HG02938 (cell line): ENCODE results near the gene ANXA6.
A peak's percentile ranks its signal among the peaks of the same experiment; 100 is the strongest.

Experiments used
- ATAC-seq: cut with Tn5 transposase; IDR thresholded peaks from one replicate; pipeline ENCODE4 v1.9.1; 2021; ENCODE audit warnings: mild to moderate bottlenecking, moderate library complexity; ENCODE audit not compliant: unreplicated experiment

ANXA6 gene

DNA sequence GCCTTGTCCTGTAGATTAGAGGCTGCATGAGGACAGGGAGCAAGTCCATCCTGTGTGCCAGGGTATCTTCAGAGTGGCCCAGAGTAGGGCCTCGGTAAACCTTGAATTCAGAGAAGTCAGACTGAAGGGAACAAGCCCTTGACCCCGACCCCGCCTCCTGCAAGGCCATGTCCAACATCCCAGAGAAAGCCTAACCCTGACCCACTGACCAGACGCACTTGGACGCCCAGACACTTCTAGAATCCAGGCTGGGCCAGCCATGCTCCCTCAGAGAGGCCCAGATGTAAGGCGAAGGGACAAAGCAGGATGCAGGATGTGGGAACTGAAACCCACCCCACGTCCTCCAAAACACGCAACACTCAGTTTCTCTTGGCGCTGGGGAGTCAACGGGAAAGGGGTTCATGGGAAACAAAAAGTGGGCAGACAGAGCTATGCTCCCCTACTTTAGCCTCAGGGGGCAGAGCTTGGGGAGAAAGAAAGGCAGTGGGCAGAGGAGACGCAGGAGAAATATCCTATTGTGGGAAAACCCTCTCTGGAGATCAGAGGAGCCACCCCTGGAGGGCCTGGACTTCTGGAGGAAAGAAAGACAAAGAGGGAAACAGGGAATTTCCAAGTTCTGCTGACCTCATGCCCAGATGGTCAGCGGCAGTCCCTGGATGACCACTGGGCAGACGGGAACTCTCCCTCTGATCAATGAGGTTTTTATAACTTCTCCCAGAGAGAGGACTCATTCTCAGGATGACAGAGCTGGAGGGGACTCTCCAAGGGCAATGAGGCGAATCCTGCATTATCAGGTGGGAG is 89.7 kb downstream of the ANXA6 start:
- ATAC-seq = no peak

DNA sequence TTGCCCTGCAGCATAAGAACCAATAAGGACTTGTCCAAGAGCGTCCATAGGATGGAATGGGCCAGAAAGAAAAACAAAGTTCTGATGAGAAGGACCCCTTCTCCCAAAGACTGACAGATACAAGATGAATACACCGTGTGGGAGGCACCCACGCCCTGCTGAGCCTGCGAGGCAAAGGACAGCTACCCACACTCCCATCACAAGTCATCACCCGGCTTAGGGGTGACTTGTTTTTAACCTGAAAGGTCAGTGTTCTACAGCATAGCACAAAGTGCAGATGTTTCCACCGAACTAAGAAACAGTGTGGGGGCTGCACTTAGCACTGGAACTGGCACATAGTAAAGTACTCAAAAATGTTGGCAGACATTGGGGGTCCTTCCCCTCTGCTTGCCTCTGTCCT is 90.7 kb downstream of the ANXA6 start:
- ATAC-seq = no peak

DNA sequence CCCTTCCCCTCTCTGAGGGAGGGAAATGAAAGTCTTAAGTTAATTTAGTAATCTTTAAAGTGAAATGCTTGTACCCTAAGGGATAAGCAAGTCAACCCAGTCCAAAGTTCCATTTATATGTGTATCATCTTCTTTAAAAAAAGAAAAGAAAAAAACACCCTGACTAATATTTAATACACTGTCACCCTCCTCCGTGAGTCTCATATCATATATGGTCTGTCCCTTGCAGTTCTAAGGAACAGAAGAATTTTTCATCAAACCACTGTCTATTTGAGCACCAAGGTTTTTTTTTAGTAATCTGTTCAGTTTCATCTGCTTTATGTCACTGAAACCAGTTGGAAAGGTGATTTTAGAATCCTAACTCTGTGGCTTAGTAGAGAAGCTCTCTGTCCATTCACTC is 92.0 kb downstream of the ANXA6 start:
- no peak for ATAC-seq

DNA sequence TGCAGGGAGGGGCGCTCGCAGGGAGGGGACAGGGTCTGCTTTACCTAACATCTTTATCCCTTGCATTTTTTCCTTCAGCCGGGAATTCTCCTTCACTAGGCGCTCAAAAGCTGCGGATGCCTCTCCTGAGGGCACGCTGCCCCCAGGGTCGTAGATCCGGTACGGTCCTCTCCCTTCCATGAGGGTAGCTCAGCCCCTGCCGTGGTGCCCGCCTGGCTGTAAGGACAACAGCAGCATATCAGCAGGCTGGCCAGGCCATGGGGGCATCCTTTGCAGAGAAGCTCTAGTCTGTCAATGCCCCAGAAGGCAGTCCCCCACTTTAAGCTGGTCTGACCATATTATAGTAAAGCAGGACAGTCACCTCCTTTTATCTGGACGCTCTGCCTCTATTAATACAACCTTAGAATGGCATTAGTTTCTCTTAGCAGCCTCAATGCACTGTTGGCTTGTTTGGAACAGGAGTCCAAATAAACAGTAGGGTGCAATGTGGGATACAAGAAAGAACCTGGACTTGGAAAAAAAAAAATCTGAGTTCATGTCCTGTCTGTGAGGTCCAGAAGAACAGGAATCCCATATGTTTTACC is 92.6 kb downstream of the ANXA6 start:
- no peak for ATAC-seq

DNA sequence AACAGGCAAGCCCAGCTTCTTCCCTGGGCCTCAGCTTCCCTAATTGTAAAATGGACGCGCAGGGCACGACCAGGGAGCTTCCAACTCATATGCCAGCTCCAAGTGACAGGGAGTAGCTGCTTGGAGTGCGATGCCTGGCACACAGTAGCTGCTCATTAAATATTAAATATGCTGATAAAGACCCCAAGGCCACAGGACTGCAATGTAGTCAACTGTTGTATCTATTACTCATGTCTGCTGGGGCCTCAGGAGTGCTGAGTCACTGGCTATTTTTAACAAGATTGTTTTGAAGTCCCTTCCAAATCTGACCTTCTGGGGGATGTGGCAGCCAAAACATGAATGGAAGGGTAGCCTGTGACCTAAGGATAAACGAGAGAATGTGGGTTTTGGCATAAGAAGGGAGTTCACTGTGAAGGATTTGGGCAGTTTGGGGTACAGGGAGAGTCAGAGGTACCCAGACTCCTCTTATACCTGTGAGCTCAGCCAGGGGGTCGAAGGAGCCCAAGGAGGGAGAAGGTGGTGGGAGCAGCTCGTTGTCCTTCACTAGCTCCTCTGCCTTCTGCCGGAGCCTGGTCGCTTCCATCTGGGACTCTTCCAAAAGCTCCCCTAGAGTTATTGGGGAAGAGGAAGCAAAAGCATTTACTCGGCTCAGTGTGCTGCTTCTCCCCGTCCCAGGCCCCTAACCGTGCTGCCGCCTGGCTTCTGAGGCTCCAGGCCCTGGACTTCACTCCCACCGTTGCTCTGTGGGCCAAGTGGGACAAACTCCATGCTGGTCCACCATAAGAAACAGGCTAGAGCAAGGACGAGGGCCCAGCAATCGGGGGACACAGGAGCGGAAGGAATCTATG is 94.2 kb downstream of the ANXA6 start:
- no peak for ATAC-seq

DNA sequence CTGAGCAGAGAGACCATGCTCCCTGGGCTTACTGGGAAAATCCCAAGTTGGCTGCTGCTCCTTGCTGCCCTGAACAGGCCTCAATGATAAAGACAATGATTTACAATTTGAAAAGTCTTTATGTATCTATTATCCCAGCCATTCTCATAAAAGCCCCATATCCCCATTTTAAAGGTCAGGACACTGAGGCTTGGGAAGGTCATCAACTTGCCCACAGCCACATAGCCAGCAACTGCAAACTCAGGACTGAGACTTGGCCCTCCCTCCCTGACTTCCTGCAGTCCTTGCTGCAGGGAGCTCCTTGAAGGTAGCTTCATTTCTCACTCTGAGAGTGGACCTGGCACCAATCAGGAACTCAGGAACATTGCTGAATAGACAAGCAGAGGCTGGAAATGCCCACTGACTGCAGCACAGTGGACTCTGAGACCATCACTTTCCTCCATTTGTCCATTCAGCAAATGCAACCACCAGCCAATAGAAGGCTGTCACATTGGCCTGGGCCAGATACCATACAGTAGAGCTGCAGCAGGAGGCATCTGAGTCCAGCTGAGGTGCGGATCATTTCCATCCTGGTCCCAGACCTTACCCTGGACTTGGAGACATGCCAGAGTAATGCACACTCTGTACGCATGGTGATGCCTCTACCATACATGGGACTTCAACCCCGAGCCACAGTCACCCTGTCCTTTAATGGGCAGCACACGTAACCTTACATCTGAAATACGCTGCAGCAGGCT is 95.0 kb downstream of the ANXA6 start:
- no peak for ATAC-seq

DNA sequence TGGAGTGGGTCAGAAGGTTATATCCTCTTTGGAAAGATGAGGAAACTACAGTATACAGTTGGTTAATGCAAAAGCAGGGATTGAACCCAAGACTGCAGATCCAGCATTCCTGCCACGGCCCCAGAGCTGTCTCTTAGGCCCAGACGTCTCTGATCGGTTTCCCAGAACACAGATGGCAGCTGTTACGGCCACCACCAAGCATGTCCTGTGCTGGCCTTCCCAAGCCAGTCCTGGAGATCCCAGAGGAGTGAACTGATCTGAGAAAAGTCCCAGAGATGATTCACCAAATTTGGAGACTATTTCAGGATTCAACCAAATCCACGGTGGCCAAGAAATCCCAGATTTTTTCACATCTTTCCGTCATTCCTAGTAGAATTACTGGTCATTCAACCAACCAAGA is 96.8 kb downstream of the ANXA6 start:
- ATAC-seq = no peak

DNA sequence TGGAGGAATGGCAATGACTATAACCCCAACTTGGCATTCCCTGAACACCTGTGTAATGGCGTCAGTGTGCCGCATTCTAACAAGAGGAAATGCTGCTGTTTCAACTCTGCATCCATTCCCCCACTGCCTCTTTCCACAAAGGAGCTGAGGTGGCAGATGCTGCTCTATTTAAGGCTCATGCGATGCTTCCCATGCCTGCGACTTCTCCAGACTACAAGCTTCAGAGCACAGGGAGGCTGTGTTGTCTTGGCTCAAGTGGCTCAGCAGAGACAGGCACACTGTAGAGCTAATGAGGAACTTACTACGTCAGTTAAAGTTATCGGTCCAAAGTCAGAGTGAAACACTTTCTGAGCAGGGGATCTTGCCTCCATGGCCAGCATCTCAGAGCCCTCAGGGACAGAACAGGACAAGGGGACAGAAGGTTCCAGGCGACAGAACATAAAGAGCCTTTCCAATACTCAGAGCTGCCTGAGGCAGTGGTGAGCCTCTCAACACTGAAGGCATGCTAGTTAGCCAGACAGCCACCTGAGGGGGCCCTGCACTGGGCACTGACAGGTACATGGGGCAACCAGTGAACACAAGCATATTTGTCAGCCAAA is 98.6 kb downstream of the ANXA6 start:
- no peak for ATAC-seq

DNA sequence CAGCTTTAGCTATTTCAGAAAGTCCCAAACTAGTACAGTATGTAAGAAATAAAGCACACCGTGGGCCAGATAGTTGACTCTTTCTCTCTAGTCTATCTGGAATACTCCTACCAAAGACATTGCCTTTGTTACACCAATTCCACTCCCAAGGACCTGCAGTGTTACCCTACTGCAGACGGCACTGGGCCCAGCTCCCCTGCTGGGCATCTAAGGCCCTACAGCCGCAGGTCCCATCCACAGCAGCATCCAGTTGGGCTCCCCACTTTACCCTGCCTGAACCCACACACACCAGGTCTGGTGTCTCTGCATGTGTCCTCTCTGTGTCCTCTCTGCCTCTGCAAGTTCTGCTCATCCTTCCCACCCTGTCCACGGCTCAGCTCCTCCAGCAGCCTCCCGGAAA is 99.3 kb downstream of the ANXA6 start:
- ATAC-seq = no peak

DNA sequence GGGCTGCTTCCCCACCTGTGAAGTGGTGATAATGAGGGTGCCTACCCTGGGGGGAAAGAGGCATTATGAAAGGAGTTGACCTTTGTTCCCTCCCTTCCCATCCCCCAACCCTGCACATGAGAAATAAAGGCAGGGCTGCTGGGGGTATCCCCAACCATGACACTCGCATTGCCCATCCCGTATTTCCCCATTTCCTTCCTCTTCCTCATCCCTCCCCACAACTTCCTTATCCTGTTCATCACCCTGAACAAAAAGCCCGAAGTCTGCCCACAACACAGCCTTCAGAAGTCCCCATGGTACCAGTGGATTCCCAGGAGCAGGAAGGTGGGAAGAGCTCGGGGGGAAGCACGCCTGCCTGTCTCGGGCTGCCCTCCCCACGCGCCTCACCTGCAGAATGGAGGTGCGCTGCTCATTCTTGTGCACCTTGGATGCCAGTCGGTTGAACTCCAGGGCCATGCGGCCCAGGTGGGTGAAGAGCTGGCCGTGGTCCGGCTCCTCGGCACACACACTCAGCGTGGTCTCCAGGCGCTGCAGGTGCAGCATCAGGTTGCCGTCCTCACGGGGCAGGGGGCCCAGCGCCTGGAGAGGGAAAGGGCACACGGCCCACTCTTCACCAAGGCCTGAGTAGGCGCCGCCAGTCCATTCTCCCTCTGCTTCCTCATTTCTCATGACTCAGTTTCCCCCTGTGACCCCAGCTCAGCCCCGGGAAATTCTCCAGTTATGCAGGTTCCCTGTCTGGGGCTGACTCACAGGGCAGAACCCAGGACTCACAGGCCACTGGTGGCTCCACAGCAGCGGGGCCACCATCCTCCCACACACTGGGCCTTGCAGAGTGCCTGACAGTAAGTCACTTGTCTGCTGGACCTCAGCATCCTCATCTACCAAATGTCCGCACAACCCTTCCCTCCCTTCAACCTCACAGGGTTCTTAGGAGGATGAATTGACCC is 100.9 kb downstream of the ANXA6 start:
- ATAC-seq = no peak

DNA sequence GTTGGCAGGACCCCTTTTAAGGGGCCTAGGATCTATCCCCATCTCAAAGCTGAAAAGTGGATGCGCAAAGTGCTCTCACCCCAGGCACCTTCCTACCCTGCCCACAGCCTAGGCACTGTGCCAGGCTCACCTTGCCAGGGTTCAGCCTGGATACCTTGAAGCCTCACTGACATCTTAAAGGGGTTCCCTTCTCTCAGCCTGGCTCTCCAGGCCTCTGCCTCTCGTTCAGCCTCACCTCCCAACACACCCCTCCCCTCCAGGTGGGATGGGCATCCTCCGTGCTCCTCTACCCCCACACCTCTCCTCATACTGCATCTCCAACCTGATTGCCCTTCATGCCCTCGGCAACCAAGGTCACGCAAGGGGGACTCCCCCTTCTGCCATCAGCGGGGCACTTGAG is 102.2 kb downstream of the ANXA6 start:
- ATAC-seq = no peak

DNA sequence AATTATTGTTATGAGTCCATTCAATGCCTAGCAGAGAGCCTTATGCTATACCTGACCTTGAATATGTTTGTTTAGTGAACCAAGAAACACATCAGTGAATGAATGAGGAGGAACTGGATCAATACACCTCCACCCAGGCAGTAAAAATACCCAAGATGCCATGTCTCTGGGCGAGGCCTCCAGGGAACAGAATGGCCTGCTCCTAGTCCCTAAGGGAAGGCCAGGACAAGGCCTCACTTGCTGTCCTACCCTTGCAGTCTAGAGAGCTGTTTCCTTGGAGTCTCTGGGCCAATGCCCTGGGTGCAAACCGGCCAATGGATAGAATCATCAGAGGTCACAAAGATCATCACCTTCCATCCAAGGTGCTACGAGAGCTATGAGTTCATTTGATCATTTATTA is 102.9 kb downstream of the ANXA6 start:
- ATAC-seq = no peak

DNA sequence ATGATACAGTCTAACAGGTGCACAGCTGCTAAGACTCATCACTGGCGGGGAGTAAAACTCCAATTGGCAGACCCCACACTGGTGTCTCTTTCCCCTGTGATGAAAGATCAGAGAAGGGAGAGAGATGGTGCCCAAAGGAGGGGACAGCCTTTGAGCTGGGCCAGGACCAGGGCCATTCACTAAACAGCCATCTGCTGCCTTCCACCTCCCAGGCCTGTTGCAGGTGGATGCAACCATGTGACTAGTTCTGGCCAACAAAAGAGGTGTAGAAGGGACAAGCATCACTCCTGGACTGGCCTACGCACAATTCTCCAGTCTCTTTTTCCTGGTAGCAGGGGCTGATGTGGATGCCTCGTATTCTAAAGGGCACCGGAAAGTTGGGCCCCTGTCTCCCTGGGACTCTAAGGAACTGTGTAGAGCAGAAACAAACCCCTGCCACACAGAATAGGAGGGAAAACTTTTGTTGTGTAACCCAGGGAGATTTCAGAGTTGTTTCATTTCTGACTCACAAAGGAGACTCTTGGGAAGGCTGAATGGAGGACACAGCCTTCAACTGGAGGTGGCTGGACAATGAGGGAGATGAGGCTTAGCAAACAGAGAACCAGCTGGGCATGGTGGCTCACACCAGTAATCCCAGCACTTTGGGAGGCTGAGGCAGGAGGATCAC is 103.7 kb downstream of the ANXA6 start:
- ATAC-seq = no peak

DNA sequence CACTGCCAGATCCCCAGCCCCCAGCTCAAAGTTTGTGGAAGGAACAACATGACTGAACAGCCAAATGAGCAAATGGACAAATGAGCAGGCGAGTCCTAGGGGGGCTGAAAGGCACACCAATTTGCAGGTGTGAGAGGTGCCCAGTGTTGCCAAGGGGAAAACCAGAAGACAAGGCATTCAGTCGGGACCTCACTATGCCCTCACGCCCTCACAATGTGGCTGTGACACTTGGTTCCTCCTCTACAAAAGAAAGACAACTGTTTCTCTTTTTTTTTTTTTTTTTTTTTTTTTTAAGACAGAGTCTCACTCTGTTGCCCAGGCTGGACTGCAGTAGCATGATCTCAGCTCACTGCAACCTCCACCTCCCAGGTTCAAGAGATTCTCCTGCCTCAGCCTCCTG is 104.7 kb downstream of the ANXA6 start:
- no peak for ATAC-seq

DNA sequence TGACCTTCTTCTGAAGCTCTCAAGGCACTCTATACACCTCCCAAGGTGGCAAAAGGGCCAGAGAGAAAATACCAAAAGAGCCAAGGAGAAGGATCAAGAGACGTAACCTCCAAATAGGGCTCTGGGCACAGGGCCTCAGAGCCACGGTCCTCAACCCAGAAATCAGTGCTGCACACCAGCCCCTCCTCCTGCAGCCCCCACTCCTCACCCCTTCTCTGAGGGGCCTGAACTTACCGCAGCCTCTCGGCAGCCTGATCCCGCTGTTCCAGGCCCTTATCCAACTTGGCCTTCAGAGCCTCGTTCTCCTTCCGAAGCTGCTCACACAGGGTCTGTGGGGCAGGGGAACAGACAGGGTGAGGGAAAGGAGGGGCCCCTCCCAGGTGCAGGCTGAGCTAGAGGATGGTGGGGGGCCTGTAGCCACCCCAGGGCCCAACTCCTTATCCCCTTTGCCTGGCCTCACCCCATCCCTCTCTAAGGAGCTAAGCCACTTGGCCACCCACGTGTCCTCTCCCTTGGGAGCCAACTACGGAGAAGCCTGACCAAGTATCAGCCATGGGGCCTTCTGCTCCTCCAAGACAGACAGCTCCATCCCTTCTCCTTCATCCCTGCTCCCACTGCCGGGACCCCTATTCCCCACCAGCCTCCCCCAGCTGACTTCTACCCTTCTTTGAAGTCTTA is 105.5 kb downstream of the ANXA6 start:
- no peak for ATAC-seq

DNA sequence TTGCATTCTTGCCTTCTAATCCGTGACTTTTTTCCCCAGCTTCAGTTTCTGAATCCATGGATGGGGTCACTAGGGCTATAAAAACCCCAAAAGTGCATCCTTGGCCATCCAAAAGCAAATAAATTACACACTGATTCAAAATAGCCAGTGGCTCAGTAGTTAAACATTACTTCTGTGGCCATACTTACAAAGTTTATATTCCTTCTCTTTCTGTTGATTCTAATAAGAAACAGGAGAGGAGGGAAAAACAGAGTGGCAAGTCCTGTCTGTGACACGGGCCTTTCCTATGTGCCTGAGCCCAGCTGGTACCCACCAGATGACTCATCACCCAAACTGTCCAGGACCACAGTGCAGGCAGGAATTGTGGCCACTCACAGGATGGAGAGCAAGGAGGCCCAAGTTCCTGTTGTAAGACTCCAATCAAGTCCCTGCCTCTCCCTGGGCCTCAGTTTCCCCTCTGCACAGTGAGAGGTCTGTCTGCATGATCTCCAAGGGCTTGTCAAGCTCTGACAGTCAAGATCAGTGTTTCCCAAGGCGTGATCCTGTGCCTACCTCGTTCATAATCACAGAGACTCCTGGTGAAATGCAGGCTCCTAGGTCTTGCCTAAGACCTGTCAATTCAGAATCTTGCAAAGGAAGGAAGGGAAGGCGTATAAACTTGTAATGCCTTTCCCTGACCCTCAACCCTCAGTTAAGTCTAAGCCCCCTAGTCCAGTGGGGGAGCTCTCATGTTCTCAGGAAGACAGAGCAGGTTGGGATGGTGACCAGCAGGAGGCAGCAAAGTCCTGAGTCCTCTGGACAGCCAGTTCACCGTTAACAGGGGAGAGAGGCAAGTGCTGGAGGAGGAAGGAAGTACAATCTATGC is 106.3 kb downstream of the ANXA6 start:
- ATAC-seq = peak; percentile 76
